ENCODE measurements around the gene RCL1. TPM values are rescaled to one million over a fixed set of nuclear protein-coding genes. Genes with fewer than 3 reads are reported as not detected.

Gene RCL1
- total RNA-seq, 1 donor from 2014 or later: 34.5 TPM

DNA sequence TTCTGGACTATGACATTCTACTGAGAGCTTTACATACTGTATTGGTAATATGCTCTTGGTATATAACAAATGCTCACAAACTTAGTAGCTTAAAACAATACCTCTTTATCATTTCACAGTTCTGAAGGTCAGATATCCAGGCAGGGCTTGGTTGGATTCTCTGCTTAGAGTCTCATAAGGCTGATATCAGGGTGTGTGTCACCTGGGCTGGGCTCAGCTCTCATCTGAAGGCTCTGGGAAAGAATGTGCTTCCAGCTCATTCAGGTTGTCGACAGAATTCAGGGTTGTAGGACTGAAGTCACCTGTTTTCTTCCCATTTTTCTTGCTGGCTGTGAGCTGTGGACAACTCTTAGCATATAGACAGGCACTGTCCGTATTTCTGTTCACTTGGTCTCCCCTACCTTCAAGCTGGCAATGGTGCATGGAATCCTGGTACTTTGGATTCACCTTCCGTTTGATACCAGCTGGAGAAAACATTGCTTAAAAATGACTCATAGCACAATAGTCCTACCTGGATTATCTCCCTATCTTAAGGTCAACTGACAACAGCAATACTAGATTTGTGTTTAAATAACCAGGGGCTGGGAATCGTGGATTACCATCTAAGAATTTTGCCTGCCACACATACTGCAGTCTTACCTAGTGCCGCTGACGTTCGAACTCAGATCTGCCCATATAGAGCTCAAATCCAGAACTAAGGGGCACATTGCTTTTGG lies 69.2 kb downstream of the RCL1 start:
- no peak for DNase-seq (ENCODE audit: low spot score)
- intact Hi-C loops (cut with micrococcal nuclease): no loop called here
- no peak overlapping the region for H3K4me3 Mint-ChIP-seq (ENCODE audit: low read depth)
- peaks cover 53% of the 10 kb centered on the region for H3K4me1 Mint-ChIP-seq (ENCODE audit: low read depth)
- H3K27ac Mint-ChIP-seq: no peak overlapping the region
- H3K9me3 Mint-ChIP-seq: no peaks in the 10 kb centered on the region
- H3K36me3 Mint-ChIP-seq (ENCODE audit: low read depth): peaks cover 80% of the 10 kb centered on the region
- H3K27me3 Mint-ChIP-seq (ENCODE audit: low read depth): no peaks in the 10 kb centered on the region

- Mint-ChIP-seq H3K36me3 (ENCODE audit: low read depth) (peaks cover 78% of the 10 kb centered on the region), H3K4me3 (ENCODE audit: low read depth) (no peak overlapping the region), H3K4me1 (ENCODE audit: low read depth) (peaks cover 55% of the 10 kb centered on the region), H3K27ac (no peak overlapping the region), H3K27me3 (ENCODE audit: low read depth) (no peaks in the 10 kb centered on the region), H3K9me3 (no peaks in the 10 kb centered on the region)
- intact Hi-C loops (cut with micrococcal nuclease): no loop called here
- DNase-seq (ENCODE audit: low spot score): no peak
These were observed 69.9 kb downstream of the RCL1 start for GRCh38 chr9:4862506-4863250.

DNA sequence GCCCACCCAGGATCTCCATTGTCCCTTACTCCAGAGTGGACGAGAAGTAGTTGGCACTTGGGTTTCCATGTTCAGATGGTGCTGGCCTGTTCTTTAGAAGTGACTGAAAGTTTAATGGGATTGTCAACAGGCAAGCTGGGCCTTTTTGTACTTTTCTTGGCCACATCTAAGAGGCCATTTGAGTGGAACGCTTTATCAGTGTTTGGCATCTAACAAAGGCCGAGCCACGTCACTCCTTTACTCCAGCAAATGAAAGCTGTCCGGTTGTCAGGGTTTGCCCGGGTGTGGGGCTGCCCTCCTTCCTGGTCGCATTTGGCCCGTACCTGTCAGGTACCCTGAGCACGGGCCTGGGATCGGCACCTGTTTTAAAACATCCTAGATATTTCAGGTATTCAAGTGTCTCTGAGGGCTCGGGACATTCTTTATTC lies 71.5 kb downstream of the RCL1 start:
- Mint-ChIP-seq H3K27me3 (ENCODE audit: low read depth) (no peaks in the 10 kb centered on the region), H3K36me3 (ENCODE audit: low read depth) (peaks cover 69% of the 10 kb centered on the region), H3K4me1 (ENCODE audit: low read depth) (peaks cover 58% of the 10 kb centered on the region), H3K4me3 (ENCODE audit: low read depth) (no peak overlapping the region), H3K9me3 (no peaks in the 10 kb centered on the region), H3K27ac (no peak overlapping the region)
- no peak for DNase-seq (ENCODE audit: low spot score)
- intact Hi-C loops (cut with micrococcal nuclease): no loop called here

DNA sequence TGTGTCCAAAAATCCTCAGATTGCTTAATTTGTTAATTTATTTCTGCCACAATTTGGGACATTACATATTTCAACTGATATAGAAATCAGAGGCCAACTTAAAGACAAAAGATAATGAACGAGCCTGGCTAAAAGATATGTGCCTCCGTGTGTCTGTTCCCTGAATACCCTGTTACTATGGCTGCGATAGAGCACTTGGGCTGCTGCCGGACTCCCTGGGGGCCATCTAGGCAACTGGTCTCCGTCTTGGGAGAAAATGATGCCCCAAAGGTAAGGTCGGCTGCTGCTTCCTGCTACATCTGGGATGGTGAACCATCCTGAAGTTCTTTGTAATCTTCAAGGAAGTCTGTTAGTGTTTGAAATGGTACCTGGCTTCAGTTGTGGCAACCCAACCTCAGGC lies 72.0 kb downstream of the RCL1 start:
- peaks cover 58% of the 10 kb centered on the region for H3K4me1 Mint-ChIP-seq (ENCODE audit: low read depth)
- H3K9me3 Mint-ChIP-seq: no peaks in the 10 kb centered on the region
- peaks cover 66% of the 10 kb centered on the region for H3K36me3 Mint-ChIP-seq (ENCODE audit: low read depth)
- DNase-seq (ENCODE audit: low spot score): no peak
- H3K27me3 Mint-ChIP-seq (ENCODE audit: low read depth): no peaks in the 10 kb centered on the region
- no peak overlapping the region for H3K27ac Mint-ChIP-seq
- intact Hi-C loops (cut with micrococcal nuclease): loop anchor here (1.0 to 5.0 kb wide), 2 partner anchors 7 to 573 kb away; partner anchors contain the start of gene PLGRKT
- H3K4me3 Mint-ChIP-seq (ENCODE audit: low read depth): peak overlapping the region; percentile 17

DNA sequence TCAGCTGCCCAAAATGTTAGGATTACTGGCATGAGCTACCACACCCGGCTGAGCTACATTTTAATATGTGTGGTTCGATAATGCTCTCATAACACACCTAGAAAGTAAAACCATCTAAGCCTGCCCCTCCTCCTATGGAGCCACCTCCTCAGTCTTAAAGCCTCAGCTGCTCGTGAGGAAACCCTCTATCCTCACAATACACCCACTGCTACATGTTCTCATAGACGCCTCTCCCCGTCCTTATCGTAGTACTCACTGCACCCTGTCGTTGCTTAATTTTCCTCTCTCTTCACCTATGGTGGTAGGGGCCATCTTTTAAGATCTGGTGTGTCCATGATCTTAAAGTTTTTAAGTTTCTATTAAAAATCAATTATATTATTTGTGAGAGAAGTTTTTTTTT lies 72.9 kb downstream of the RCL1 start:
- peak; percentile 51 for DNase-seq (ENCODE audit: low spot score)
- Mint-ChIP-seq H3K4me3 (ENCODE audit: low read depth) (peak overlapping the region; percentile 60), H3K27me3 (ENCODE audit: low read depth) (no peaks in the 10 kb centered on the region), H3K27ac (peak overlapping the region; percentile 87), H3K4me1 (ENCODE audit: low read depth) (peaks cover 60% of the 10 kb centered on the region), H3K36me3 (ENCODE audit: low read depth) (peaks cover 58% of the 10 kb centered on the region), H3K9me3 (no peaks in the 10 kb centered on the region)
- intact Hi-C loops (cut with micrococcal nuclease): loop anchor here (1.0 to 5.0 kb wide), 8 partner anchors 8 to 572 kb away; partner anchors contain the start of genes JAK2, PLGRKT and RCL1

GRCh38 chr9:4866239-4866969 lies 73.7 kb downstream of the RCL1 start:
- intact Hi-C loops (cut with micrococcal nuclease): loop anchor here (1.0 to 5.0 kb wide), 7 partner anchors 33 to 571 kb away; partner anchors contain the start of genes JAK2, PLGRKT and RCL1

GRCh38 chr9:4873066-4873465 lies 80.3 kb downstream of the RCL1 start:
- Mint-ChIP-seq H3K9me3 (no peaks in the 10 kb centered on the region), H3K4me3 (ENCODE audit: low read depth) (no peak overlapping the region), H3K4me1 (ENCODE audit: low read depth) (peaks cover 14% of the 10 kb centered on the region), H3K36me3 (ENCODE audit: low read depth) (peaks cover 23% of the 10 kb centered on the region), H3K27me3 (ENCODE audit: low read depth) (no peaks in the 10 kb centered on the region), H3K27ac (no peak overlapping the region)
- DNase-seq (ENCODE audit: low spot score): no peak
- intact Hi-C loops (cut with micrococcal nuclease): no loop called here

More at GRCh38 chr9:4866239-4866969, 73.7 kb downstream of the RCL1 start:
- H3K36me3 Mint-ChIP-seq (ENCODE audit: low read depth): peaks cover 51% of the 10 kb centered on the region
- no peaks in the 10 kb centered on the region for H3K9me3 Mint-ChIP-seq
- peak overlapping the region; percentile 72 for H3K4me3 Mint-ChIP-seq (ENCODE audit: low read depth)
- H3K27me3 Mint-ChIP-seq (ENCODE audit: low read depth): no peaks in the 10 kb centered on the region
- peaks cover 59% of the 10 kb centered on the region for H3K4me1 Mint-ChIP-seq (ENCODE audit: low read depth)
- peak overlapping the region; percentile 95 for H3K27ac Mint-ChIP-seq
- DNase-seq (ENCODE audit: low spot score): peak; percentile 44

- peaks cover 23% of the 10 kb centered on the region for H3K36me3 Mint-ChIP-seq (ENCODE audit: low read depth)
- H3K9me3 Mint-ChIP-seq: no peaks in the 10 kb centered on the region
- DNase-seq (ENCODE audit: low spot score): no peak
- no peaks in the 10 kb centered on the region for H3K27me3 Mint-ChIP-seq (ENCODE audit: low read depth)
- H3K27ac Mint-ChIP-seq: no peak overlapping the region
- H3K4me3 Mint-ChIP-seq (ENCODE audit: low read depth): no peak overlapping the region
- H3K4me1 Mint-ChIP-seq (ENCODE audit: low read depth): peaks cover 9% of the 10 kb centered on the region
- intact Hi-C loops (cut with micrococcal nuclease): no loop called here
These were observed 82.8 kb downstream of the RCL1 start for GRCh38 chr9:4875559-4875958.

DNA sequence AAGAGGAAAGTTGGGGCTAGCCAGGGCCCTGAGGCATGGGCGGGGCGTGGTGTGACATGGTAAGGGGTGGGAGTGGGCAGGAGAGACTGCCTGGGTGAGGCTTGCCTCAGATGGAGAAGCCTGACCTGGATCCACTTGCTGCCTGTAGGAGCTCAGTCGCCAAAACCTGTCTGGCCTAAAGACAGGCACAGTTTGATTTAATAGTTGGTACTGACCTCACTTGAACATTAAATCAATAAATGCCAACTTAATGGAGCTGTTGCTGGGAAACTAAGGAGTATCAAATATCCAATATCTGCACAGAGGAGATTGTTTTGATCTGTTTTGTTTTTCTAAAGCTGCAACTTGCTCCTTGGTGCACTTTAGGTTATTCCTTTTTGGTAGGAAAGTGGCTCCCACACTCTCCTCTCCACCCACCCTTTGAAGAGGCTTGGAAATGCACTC lies 86.4 kb downstream of the RCL1 start:
- intact Hi-C loops (cut with micrococcal nuclease): no loop called here
- peaks cover 19% of the 10 kb centered on the region for H3K36me3 Mint-ChIP-seq (ENCODE audit: low read depth)
- no peak overlapping the region for H3K4me3 Mint-ChIP-seq (ENCODE audit: low read depth)
- peaks cover 8% of the 10 kb centered on the region for H3K4me1 Mint-ChIP-seq (ENCODE audit: low read depth)
- DNase-seq (ENCODE audit: low spot score): no peak
- no peaks in the 10 kb centered on the region for H3K27me3 Mint-ChIP-seq (ENCODE audit: low read depth)
- H3K27ac Mint-ChIP-seq: no peak overlapping the region
- no peaks in the 10 kb centered on the region for H3K9me3 Mint-ChIP-seq

DNA sequence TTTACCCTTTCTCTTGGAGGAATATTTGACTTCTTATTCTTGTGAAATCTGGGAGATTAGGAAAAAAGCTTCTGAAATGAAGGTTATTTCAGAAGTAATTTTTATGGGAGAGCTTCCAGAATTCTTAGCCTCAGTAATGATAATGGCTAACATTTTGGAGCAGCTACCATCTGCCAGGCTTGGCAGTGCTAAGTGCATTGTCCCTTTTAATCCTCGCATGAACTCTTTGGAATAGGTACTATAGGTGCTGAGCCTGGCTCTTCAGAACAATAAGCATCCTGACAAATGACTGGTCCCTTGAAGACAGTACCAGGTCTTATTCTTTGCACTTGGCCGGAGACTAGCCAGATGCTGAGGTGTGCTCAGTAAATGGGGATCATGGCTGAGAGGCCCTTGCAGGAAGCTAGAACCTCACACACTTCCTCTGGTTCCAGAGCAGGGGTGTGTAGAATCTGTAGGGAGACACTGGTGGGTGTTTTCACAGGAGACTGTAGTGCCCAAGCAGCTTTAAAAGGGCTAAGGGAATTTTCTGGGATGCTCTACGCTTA lies 90.7 kb downstream of the RCL1 start:
- no peak for DNase-seq (ENCODE audit: low spot score)
- no peaks in the 10 kb centered on the region for H3K9me3 Mint-ChIP-seq
- H3K27ac Mint-ChIP-seq: no peak overlapping the region
- intact Hi-C loops (cut with micrococcal nuclease): no loop called here
- H3K4me1 Mint-ChIP-seq (ENCODE audit: low read depth): peaks cover 5% of the 10 kb centered on the region
- H3K27me3 Mint-ChIP-seq (ENCODE audit: low read depth): no peaks in the 10 kb centered on the region
- H3K4me3 Mint-ChIP-seq (ENCODE audit: low read depth): no peak overlapping the region
- peaks cover 10% of the 10 kb centered on the region for H3K36me3 Mint-ChIP-seq (ENCODE audit: low read depth)

DNA sequence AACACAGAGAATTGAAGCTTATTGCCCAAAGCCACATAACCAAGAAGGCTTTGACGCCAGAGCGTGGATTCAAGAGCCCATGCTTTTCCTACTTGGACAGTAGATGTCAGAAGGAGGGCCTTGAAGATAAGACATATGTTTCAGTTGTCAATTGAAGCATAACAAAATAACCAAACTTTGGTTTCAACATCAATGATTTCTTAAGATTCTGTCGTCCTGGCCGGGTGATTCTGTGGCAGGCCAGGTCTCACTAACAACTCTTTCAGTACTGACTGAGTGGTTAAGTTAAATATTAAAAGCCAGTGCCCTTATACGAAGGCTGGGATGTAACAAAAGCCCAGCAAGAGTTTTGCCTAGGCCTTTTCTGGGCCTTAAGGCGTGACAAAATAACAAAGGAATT lies 94.0 kb downstream of the RCL1 start:
- intact Hi-C loops (cut with micrococcal nuclease): no loop called here
- Mint-ChIP-seq H3K27me3 (ENCODE audit: low read depth) (no peaks in the 10 kb centered on the region), H3K27ac (no peak overlapping the region), H3K4me1 (ENCODE audit: low read depth) (peaks cover 5% of the 10 kb centered on the region), H3K36me3 (ENCODE audit: low read depth) (peaks cover 7% of the 10 kb centered on the region), H3K4me3 (ENCODE audit: low read depth) (no peak overlapping the region), H3K9me3 (no peaks in the 10 kb centered on the region)
- no peak for DNase-seq (ENCODE audit: low spot score)

DNA sequence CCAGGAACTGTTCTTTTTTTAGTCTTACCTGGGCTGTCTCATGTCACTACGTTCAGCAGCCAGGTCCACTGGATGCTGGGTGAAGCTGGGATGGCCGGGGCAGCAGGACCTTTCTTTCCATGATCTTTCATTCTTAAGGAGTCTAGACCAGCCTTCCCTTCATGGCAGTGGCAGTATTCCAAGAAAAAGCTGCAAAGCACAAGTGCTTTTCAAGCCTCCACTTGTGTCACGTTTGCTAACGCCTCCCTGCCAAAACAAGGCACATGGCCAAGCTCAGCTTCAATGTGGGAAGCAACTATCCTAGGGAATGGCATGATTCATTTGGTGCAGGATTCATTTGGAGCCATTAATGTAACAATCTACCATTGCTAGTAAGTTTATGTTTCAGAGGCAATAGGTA lies 94.8 kb downstream of the RCL1 start:
- no peak overlapping the region for H3K27ac Mint-ChIP-seq

More for the DNA sequence above, 94.8 kb downstream of the RCL1 start:
- Mint-ChIP-seq H3K27me3 (ENCODE audit: low read depth) (no peaks in the 10 kb centered on the region), H3K36me3 (ENCODE audit: low read depth) (peaks cover 5% of the 10 kb centered on the region), H3K9me3 (peaks cover 4% of the 10 kb centered on the region), H3K4me1 (ENCODE audit: low read depth) (peaks cover 5% of the 10 kb centered on the region), H3K4me3 (ENCODE audit: low read depth) (no peak overlapping the region)
- intact Hi-C loops (cut with micrococcal nuclease): no loop called here
- DNase-seq (ENCODE audit: low spot score): no peak

Measured in activated T-helper 2 cell treated with anti-CD3 and anti-CD28 coated beads, Interferon-gamma antibody, Interleukin-2, Interleukin-4, amounts not matched to agents 10 μg/mL and 5 μg/mL and 100 μg/mL, durations not matched to agents 14 hours and 24 hours and 36 hours (primary cell).